Testis (tissue), 2 donors: ENCODE measurements around the gene CHST2.

Experiments used
- CTCF ChIP-seq, 3 experiments: fragments of 450-650 bp in 2 of 3; fragments of 200-600 bp in 1 of 3; sonication (generic) in 1 of 3; IDR thresholded peaks; one replicate each; pipeline ENCODE4 v1.5.1; 2016 to 2019; ENCODE audit warnings: antibody characterized with exemption in 3 of 3, mild to moderate bottlenecking in 2 of 3, moderate library complexity in 1 of 3
- POLR2A ChIP-seq: fragments of 450-650 bp; IDR thresholded peaks from one replicate; pipeline ENCODE4 v1.6.1; 2017; ENCODE audit warnings: antibody characterized with exemption, mild to moderate bottlenecking, moderate library complexity

DNA sequence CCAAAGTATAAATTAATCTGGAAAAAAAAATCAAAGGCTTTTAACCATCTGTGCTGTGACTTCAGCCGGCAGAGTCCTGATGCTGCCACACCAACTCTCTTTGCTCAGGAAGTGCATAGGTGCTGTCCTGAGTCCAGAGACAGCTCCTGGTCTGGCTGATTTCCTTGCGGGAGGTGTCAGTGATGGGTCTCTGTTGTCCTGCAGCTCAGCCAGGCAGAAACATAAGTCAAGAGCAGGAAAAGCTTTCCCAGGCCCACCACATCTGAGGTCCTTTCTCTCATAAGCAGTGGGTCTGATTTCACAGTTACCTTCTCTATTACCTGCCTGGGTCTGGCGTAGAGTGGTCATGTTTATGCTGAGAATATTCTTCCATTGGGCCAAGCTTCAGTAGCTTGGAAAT, 19.4 kb downstream of the CHST2 start:
- TF ChIP-seq CTCF (IDR thresholded peaks at IDR 0.05) (no peak), POLR2A (no peak)
